HepG2 (cell line): ENCODE data around the gene PRR20G. TPM values are rescaled to one million over a fixed set of nuclear protein-coding genes. Genes with fewer than 3 reads are reported as not detected.

ENCODE experiments used
- ATAC-seq: fragments of 200-7000 bp; cut with Tn5 transposase; 3 replicates; pipeline ENCODE4 v1.9.1; 2020; ENCODE audit warnings: mild to moderate bottlenecking, moderate library complexity
- BruUV-seq: library from RNA; stranded (reverse); fragments of 400-500 nt; replicated peaks from 2 replicates; lab custom pipeline; 2021; lab: Mats Ljungman, UMichigan
- CTCF ChIA-PET: fragments of 300-600 bp; formaldehyde crosslinking; extraction: SDS; loops from one replicate; lab custom pipeline; 2021; ENCODE audit warnings: low total read pairs, inconsistent platforms, low intra/inter-chr PET ratio; lab: Yijun Ruan, JAX
- POLR2A ChIA-PET: fragments of 350-600 bp; sonication (Branson Sonifier 250); formaldehyde crosslinking; loops from one replicate; lab custom pipeline; 2020; ENCODE audit warnings: antibody characterized with exemption, inconsistent platforms; lab: Yijun Ruan, JAX
- DNase-seq: peaks from one replicate; pipeline ENCODE4 v3.0.0-alpha.2; 2015; ENCODE audit warnings: low spot score
- FAIRE-seq: peaks from 3 replicates; lab custom pipeline; 2011; peaks lifted over from hg19 to GRCh38; lab: Jason Lieb, UNC
- H2AFZ ChIP-seq: one replicate; pipeline ENCODE4 v1.6.1; 2011; ENCODE audit warnings: low read length, inconsistent platforms
- H3K27ac ChIP-seq: fragments of 300-600 bp; 3 replicates; pipeline ENCODE4 v1.8.0; 2011; ENCODE audit warnings: mixed run types, mild to moderate bottlenecking, mixed read lengths, low read length, inconsistent platforms; ENCODE audit not compliant: insufficient read depth; ENCODE audit errors: extremely low read length
- H3K27me3 ChIP-seq, 2 experiments: fragments of 200-600 bp in 1 of 2; 2 replicates in 1 of 2; 3 replicates in 1 of 2; pipeline versions ENCODE4 v1.6.0 to v1.8.0; 2011; ENCODE audit warnings: low read length in 2 of 2, mild to moderate bottlenecking in 2 of 2, moderate library complexity in 2 of 2, inconsistent platforms in 1 of 2; ENCODE audit not compliant: insufficient read depth in 2 of 2, control insufficient read depth in 1 of 2
- H3K36me3 ChIP-seq, 2 experiments: fragments of 200-600 bp in 1 of 2; replicated peaks in 1 of 2; 2 replicates in 1 of 2; 3 replicates in 1 of 2; pipeline versions ENCODE4 v1.5.1 to v1.8.0; 2011; ENCODE audit warnings: low read length in 2 of 2, inconsistent platforms in 1 of 2; ENCODE audit not compliant: insufficient read depth in 2 of 2, control insufficient read depth in 1 of 2
- H3K4me1 ChIP-seq: 2 replicates; pipeline ENCODE4 v1.5.1; 2012; ENCODE audit warnings: low read length, inconsistent platforms; ENCODE audit not compliant: insufficient read depth
- H3K4me2 ChIP-seq: 2 replicates; pipeline ENCODE4 v1.6.0; 2011; ENCODE audit warnings: low read depth, low read length, inconsistent platforms
- H3K4me3 ChIP-seq, 3 experiments: fragments of 200-600 bp in 1 of 3; sonication (generic), shearing (Covaris generic) in 1 of 3; replicated peaks in 1 of 3; 2 replicates each; pipeline ENCODE4 v1.5.1; 2011 to 2016; ENCODE audit warnings: low read length in 3 of 3, inconsistent platforms in 2 of 3, low read depth in 2 of 3, mild to moderate bottlenecking in 2 of 3, control low read depth in 1 of 3, mixed read lengths in 1 of 3; ENCODE audit not compliant: insufficient read depth in 1 of 3
- H3K79me2 ChIP-seq: one replicate; pipeline ENCODE4 v1.6.1; 2011; ENCODE audit warnings: low read length, inconsistent platforms; ENCODE audit not compliant: insufficient read depth
- H3K9ac ChIP-seq: 2 replicates; pipeline ENCODE4 v1.6.0; 2011; ENCODE audit warnings: mild to moderate bottlenecking, low read depth, low read length, inconsistent platforms; ENCODE audit not compliant: insufficient read depth
- H3K9me3 ChIP-seq: 2 replicates; pipeline ENCODE4 v1.5.1; 2012; ENCODE audit warnings: mild to moderate bottlenecking, low read length
- H4K20me1 ChIP-seq: 2 replicates; pipeline ENCODE4 v1.6.0; 2011; ENCODE audit warnings: inconsistent platforms, mild to moderate bottlenecking, low read length, moderate library complexity; ENCODE audit not compliant: insufficient read depth
- GZF1 ChIP-seq: sonication (generic); formaldehyde crosslinking; IDR thresholded peaks from 2 replicates; pipeline ENCODE4 v1.5.1; 2020; ENCODE audit warnings: mild to moderate bottlenecking, missing genetic modification reagents
- PAF1 ChIP-seq: IDR thresholded peaks from 2 replicates; pipeline ENCODE4 v1.6.1; 2016; ENCODE audit warnings: missing genetic modification reagents, missing compliant biosample characterization
- SP2 ChIP-seq: sonication (generic); formaldehyde crosslinking; IDR thresholded peaks from 2 replicates; pipeline ENCODE4 v1.5.1; 2020; ENCODE audit warnings: mild to moderate bottlenecking, missing genetic modification reagents
- TEAD3 ChIP-seq: optimal IDR thresholded peaks from 2 replicates; pipeline ENCODE3; 2016; ENCODE audit warnings: borderline replicate concordance
- ZFP36L2 ChIP-seq: sonication (generic); formaldehyde crosslinking; IDR thresholded peaks from 2 replicates; pipeline ENCODE4 v1.4.0; 2020; ENCODE audit warnings: missing genetic modification reagents
- ZNF180 ChIP-seq: sonication (generic); formaldehyde crosslinking; IDR thresholded peaks from 2 replicates; pipeline ENCODE4 v1.4.0; 2020; ENCODE audit warnings: low read depth, missing genetic modification reagents, borderline replicate concordance
- ZNF446 ChIP-seq: sonication (generic); formaldehyde crosslinking; IDR thresholded peaks from 2 replicates; pipeline ENCODE4 v1.5.0; 2020; ENCODE audit warnings: mild to moderate bottlenecking, missing genetic modification reagents
- ZNF776 ChIP-seq: sonication (generic); formaldehyde crosslinking; IDR thresholded peaks from 2 replicates; pipeline ENCODE4 v1.4.0; 2020; ENCODE audit warnings: mild to moderate bottlenecking, missing genetic modification reagents
- ZSCAN25 ChIP-seq: sonication (generic); formaldehyde crosslinking; IDR thresholded peaks from 2 replicates; pipeline ENCODE4 v1.8.0; 2022; ENCODE audit warnings: mild to moderate bottlenecking, missing genetic modification reagents
- ZSCAN29 ChIP-seq: sonication (generic); formaldehyde crosslinking; conservative IDR thresholded peaks from 2 replicates; pipeline ENCODE4 v1.4.0; 2020; ENCODE audit warnings: mild to moderate bottlenecking, missing genetic modification reagents
- WGBS: methylation state at CpG from one replicate; pipeline ENCODE4 v1.1.6; 2017; ENCODE audit warnings: low lambda C conversion rate; 5-methylcytosine and 5-hydroxymethylcytosine counted together
- in situ Hi-C: cut with HindIII; loops from 2 replicates; pipeline ENCODE4 v1.10.0; 2017; ENCODE audit warnings: low pct_unique_long_range_greater_than_20kb; ENCODE audit not compliant: extremely low pct_ligation_motif_present
- intact Hi-C: fragments of 100-400 bp; cut with micrococcal nuclease; formaldehyde crosslinking; loops from one replicate; pipeline ENCODE4 v1.10.0; 2022; ENCODE audit not compliant: unreplicated experiment
- polyA plus RNA-seq, 8 experiments: library from polyadenylated mRNA; depleted of rRNA in 3 of 8; stranded (reverse) in 7 of 8; unstranded in 1 of 8; fragments of >200 nt; fragmentation: Illumina TruSeq in 4 of 8; extraction: Trizol in 4 of 8; gene quantifications; 2 replicates each; pipeline versions ENCODE4 v1.2.1 to v1.2.3, GENCODE V29; 2011 to 2016; ENCODE audit warnings: low read depth in 4 of 8, missing spikeins in 1 of 8, mixed read lengths in 1 of 8; ENCODE audit not compliant: insufficient read depth in 1 of 8
- total RNA-seq, 5 experiments: library from RNA; depleted of rRNA; stranded (reverse); fragments of >200 nt; fragmentation: Illumina TruSeq; extraction: Trizol; gene quantifications; 2 replicates each; pipeline ENCODE4 v1.2.3, GENCODE V29; 2016; ENCODE audit warnings: low read depth in 1 of 5

Gene PRR20G
- total and polyA plus RNA-seq, 2 of the 13 experiments (the other 11 are each of a cell fraction or from before 2014, with no cell fraction given) = not detected

GRCh38 chr3:127253491-127253890, 34.4 kb downstream of the PRR20G start (continued):
- TF ChIP-seq ZFP36L2 (CRISPR knock-in tag) (no peak), ZNF180 (no peak), TEAD3 (no peak), ZSCAN29 (CRISPR knock-in tag) (no peak), SP2 (CRISPR knock-in tag) (no peak), ZNF776 (CRISPR knock-in tag) (no peak)

GRCh38 chr3:127252446-127252845, 35.4 kb downstream of the PRR20G start:
- POLR2A ChIA-PET = no interaction called here
- BruUV-seq = no TSS peak
- no peak for FAIRE-seq
- in situ Hi-C loops = loop anchor here (10.0 kb wide), 1 partner anchor 202 kb away; no protein-coding TSS in a partner anchor
- Histone ChIP-seq H3K27me3 (peaks cover 1 to 11% of the 10 kb centered on the region in 2 experiments; a peak in 2 of 5 replicates), H2AFZ (no peak overlapping the region), H3K4me1 (no peaks in the 10 kb centered on the region), H3K9me3 (peaks cover 26% of the 10 kb centered on the region), H4K20me1 (no peaks in the 10 kb centered on the region; the same call in 1 of the 2 replicates), H3K79me2 (no peaks in the 10 kb centered on the region)
- intact Hi-C loops = no loop called here
- TF ChIP-seq ZNF446 (CRISPR knock-in tag) = no peak
- TF ChIP-seq GZF1 (CRISPR knock-in tag) = no peak
- TF ChIP-seq PAF1 (CRISPR knock-in tag) = no peak
- TF ChIP-seq ZSCAN25 (CRISPR knock-in tag) = no peak
- TF ChIP-seq, all 625 proteins: peak for 0
- H3K4me2 ChIP-seq = no peak overlapping the region
- 0% methylated on average over 2 of the region's 2 CpGs for WGBS
- no peak overlapping the region for H3K4me3 ChIP-seq
- ATAC-seq (no peak), DNase-seq (no peak)
- H3K27ac ChIP-seq = no peak overlapping the region
- H3K36me3 ChIP-seq = no peaks in the 10 kb centered on the region
- CTCF ChIA-PET = no interaction called here
- no peak overlapping the region for H3K9ac ChIP-seq
